GM18861 (cell line): ENCODE measurements around the gene SCO2.

Experiments
- ATAC-seq: cut with Tn5 transposase; IDR thresholded peaks from one replicate; pipeline ENCODE4 v1.9.1; 2021; ENCODE audit not compliant: unreplicated experiment

SCO2 gene

DNA sequence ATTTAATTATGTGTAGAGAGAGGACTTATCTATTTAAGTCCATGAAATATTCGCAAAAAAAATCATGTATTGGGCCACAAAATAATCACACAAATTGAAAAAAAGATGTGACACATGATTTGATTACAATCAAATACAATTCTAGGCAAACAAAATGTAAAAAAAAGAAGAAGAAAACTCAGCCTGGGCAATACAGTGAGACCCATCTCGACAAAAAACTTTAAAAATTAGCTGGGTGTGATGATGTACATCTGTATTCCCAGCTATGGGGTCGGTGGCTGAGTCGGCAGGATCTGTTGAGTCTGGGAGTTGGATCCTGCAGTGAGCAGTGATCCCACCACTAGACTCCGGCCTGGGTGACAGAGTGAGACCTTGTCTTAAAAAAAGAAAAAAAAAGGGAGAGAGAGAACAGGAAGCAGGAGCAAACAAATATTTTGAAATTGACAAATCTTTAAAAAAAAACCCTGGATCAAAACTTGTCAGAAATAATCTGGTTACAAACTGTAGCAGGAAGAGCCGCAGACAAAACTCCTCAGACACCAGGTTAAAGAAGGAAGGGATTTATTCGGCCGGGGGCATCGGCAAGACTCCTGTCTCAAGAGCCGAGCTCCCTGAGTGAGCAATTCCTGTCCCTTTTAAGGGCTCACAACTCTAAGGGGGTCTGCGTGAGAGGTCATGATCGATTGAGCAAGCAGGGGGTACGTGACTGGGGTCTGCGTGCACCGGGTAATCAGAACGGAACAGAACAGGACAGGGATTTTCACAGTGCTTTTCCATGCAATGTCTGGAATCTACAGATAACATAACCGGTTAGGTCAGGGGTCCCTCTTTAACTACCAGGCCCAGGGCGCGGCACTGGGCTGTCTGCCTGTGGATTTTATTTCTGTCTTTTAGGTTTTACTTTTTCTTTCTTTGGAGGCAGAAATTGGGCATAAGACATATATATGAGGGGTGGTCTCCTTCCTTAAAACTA, 7.7 kb upstream of the SCO2 start:
- ATAC-seq, result no peak

DNA sequence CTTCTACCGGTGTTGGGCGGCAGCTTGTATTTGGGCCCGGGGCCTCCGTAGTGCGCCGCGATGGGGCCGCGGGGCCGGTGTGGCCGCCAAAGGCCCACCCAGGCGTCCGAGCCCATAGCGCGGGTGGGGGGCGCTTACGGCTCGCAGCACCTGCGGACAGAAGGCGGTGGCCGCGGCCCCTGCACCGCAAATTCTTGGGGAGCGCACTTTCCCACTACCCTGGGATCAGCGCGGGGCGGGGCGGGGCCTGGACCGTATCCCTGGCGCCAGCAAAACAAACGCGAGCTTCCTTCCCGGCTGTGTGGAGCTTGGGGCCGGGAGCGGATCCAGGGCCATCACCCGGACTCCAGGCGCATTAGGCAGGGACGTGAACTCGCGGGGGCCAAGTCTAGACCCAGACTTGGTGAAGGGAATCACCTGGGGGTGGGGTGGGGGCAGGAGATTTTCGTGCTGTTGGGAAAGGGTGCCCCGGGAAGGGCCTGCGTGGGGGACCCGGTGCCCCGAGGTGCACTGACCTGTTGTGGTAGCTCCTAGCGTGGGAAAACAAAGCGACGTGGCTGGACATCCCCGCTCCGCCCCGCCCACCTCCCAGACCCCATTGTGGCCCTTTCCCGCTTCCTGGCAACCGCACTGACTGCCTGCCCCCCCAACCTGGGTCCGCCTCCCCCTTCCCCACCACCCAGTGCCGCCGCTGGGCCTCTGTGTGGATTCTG, 6.7 kb upstream of the SCO2 start:
- no peak for ATAC-seq

DNA sequence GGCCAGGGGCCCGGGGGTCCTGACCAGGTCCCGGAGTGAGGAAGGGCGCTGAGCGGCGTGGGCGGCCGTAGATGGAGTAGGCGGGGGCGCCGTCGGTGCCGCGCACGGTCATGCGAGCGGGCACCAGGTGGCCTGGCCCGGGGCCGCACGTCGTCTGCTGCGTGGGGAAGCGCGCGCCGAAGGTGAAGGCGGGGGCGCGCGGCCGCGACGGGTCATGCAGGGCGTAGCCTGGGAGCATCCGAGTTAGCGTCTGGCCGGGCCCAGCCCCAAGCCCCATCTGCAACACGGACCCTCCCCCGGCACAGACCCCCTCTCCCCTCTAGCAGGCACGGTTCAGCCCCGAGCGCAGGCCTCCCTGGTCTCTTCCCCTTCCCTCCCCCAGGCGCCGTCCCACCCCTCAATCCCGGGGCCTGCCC, 6.2 kb upstream of the SCO2 start:
- ATAC-seq, result no peak

DNA sequence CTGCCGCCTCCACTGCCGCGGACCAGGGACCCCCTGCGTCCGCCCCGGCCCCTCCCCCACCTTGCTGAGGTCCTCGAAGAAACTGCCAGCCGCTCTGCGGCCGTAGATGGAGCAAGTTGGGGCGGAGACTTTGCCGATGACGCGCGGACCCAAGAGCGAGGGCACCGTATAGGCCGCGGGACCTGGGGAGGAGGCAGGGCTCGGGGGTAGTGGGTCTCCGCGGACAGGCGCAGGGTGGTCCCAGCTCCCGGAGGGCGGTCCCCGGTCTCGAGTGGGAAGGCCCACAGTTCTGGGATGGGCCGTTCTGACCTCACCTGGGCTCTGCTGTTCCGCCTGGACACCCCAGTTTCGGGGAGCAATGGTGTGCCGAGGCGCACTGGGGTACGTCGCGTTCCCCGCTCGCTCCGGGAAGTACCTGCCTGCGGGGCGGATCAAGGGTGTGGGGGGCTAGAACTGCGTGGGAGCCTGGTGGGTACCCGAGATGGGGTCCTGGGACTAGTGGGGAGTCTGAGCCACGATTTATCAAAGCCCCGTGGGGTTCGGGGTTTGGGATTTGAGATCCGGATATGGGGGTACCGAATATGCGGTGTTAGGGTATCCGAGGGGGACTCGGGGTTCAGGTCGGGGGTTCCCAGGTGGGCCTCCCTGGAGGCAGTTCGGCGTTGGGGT, 5.6 kb upstream of the SCO2 start:
- no peak for ATAC-seq

DNA sequence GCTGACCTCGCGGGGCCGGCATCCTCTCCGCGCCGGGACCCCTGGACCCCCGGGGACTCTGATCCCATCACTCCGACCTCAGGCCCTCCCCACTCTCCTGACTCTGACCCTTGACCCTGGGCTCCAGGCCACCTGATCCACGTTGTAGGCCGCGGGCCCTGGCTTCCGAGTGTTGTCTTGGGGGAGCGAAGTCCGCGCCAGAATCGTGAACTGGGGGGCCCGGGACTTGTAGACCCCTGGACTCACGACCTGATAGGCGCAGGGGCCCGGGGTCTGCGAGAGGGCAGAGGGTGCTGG, 5.1 kb upstream of the SCO2 start:
- no peak for ATAC-seq

DNA sequence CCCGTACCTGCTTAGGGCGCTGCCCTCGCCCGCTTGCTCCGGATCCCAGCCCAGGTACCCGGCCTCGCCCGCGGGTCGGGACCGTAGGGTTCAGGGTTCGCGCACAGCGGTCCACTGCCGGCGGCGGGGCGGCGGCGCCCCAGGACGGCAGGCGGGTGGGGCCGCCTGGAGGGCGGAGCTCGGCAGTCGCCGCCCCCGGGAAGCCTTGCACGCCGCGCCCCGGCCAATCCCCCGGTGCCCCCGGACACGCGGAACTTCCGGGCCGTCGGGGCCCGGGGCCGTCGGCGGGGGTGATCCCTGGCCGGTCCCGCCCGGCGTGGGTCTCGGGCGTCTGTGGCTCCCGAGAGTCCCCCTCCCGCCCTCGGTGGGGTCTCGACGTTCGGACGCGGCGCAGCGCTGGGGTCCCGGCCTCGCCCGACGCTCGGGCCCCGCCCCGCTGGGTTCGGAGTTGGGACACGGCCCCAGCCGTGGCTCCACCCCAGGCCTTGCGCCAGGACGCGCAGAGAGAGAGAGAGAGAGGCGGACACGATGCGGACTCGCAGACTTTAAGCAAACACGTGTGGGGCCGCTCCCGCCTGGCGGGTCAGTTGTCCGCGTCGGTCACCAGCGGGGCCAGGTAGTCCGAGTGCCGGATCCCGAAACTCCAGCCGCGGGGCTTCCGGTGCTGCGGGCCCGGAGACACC, 4.6 kb upstream of the SCO2 start, which contains the start of gene TYMP:
Gene TYMP, minus strand, starts transcription at position 116 of the 683 bp plus-strand sequence. CDS start 303 bp downstream, outside the sequence.
- ATAC-seq, result no peak

DNA sequence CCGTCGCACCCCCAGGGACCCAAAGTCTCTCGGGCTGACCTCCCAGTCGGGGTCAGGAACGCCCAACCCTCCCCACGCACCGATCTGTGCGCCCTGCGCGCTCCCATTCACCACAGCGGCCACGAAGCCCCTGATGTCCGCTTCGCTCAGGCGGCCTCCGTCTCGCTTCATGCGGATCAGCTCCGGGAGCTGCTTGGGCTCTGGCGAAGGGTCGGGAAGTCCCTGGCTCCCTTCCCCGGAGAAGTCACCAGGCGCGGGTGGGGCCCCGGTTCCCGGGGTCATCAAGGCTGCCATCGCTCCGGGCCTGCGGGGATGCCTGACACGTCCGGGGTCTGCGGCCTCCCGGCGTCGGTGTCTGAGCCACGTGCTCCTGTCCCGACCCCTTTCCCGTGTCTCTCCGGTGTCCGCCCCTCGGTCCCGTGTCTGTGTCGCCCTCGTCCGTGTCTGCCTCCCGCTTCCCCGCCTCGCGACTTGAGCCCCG, 4.1 kb upstream of the SCO2 start:
- no peak for ATAC-seq

DNA sequence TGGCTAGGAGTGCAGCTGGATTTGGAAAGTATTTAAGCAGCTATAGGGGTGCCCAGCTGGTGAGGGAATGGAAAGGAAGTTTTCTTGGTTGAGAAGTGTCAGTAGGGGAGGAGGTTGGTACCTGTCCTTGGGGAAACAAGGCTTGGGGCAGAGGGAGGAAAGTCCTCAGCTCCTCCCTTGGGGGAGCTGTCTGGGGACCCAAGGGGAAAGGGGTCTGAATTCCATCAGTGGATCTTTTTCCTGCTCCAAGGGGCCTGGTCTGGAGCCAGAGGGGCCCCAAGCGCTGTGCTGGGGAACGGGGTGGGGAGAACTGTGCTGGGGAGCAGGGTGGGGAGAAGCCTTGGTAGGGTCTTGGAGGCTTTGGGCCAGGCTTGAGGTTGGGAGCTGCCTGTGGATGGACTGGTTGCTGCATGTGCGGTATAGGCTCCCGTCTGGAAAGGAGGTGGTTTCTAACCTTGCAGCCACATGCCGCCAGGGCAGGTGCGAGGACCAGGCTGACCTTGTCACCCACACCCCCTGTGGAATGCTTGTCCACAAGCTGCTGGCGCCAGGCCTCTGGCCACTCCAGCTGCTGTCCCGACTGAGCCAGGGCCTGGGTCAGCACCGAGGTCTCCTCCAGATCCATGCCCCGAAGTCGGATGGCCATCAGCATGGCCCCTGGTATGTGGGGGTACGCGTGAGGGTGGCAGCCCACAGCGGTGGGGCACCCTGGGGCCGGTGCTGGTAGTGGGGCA, 3.5 kb upstream of the SCO2 start:
- no peak for ATAC-seq

DNA sequence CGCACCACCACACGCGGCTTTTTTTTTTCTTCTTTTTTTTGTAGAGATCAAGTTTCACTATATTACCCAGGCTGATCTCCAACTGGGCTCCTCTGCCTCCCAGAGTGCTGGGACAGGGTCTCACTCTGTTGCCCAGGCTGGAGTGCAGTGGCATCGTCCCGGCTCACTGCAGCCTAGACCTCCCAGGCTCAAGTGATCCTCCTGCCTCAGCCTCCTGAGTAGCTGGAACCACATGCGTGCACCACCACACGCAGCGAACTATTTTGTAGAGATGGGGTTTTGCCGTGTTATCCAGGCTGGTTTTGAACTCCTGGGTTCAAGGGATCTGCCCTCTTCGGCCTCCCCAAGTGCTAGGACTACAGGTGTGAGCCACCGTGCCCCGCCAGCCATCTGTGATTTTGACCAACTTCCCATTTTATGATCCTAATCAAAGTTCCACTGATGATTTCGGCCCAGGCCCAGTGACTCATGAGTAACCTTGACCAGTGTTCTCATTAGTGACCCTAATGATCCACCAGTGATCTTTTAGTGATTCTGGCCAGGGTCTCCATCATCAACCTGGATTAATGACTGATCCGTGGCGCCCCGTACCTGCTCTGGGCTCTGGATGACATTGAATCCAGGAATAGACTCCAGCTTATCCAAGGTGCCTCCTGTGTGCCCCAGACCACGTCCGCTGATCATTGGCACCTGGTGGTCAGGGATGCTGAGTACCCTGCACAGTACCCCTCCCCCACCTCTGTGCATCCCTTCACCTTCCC, 2.7 kb upstream of the SCO2 start:
- no peak for ATAC-seq

DNA sequence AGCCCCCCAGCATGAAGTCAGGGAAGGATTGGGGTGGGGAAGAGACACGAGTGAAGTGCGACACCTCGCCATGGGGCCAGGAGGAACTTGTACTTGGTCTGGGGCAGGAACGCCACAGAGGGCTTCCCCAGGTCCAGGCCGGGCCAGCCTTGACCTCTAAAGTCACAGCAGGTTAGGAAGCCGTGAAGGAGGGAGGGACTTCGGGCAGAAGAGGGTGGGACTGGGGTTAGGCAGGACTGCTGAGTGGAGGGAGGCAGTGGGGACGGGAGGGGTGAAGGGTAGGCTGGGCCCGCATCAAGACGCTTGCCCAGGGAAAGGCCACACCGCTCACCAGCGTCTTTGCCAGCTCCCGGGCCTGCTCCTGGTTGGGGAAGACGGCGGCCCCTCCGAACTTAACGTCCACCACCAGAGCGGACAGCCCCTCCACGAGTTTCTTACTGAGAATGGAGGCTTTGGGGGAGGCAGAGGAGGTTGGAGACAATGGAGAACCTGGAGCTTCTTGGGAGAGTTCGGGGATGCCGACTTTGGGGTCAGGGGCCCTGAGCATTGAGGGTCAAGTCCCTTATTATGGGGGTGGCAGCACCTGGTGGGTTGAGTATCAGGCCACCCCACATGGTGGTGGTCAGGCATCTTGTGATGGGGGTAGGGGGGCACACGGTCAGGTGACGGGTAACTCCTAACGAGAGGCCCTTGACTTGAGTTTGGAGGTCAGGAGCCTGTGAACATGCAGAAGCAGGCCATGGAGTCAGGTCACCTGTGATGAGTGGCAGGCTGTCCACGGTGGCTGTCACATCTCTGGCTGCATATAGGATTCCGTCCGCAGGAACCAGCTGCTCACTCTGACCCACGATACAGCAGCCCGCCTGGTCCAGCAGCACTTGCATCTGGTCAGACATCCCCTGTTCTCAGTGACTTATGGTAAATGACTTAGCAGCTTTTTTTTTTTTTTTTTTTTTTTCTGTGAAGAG, 1.7 kb upstream of the SCO2 start:
- no peak for ATAC-seq

DNA sequence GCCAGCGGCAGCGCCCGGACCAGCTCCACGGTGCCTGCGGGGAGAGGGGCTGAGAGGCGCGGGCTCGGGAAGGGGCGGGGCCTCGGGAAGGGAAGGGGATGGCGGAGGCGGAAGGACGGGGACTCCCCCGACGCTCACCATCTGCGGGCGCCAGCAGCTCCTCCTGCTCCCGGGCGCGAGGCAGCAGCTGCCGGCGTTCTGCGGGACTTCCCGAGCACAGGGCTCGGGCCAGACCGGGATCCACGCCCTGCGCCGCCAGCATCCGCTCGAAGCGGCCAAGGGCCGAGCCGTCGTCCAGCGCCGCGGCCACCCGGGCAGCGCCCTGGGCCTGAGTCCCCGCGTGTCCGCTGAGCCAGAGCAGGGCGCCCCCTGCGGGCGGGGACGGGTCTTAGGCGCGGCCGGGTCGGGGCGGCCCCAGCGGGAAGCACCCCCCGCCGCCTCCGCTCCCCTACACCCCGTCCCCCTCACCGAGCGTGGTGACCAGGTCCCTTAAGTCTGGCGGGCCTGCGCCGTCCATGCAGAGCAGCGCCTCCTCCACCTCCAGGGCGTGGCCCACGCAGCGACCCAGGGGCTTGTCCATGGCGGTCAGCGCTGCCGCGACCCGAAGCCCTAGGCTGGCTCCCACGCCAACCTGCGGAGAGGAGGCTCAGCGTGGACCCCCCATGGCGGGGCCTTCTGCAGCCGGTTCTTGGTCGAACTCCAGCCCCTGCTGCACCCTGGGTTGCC, 873 bp upstream of the SCO2 start:
- peak; percentile 19 for ATAC-seq

DNA sequence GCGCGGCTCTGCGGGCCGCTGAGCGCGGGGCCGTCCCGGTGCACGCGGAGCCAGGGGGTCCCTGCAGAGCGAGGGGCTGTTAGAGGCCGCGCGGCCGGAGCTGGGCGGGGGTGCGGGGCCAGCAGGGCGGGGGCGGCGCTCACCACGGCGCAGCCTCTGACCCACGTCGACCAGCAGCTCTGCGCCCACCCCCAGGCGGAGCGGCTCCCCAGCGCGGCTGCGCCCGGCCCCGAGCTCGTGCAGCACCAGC, 385 bp upstream of the SCO2 start:
- no peak for ATAC-seq

DNA sequence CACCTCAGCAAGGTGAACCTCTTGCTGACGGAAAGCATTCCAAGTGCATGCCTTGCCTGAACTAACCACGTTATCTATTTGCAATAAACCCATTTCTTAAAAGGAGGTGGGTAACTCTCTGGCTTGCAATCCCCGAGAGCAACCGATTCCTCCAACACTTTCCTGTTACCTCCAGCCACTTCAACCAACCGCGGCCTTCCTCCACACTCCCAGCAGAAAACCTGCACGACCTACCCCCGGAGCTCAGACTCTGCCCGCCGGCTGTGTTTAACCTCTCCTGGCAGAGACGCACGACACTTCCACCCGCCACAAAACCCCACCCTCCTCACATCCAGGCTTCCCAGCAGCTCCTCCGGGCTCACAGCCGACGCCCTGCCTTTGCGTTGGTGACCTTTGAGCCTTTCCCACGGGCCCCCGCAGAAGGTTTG, 708 bp downstream of the SCO2 start:
- no peak for ATAC-seq

DNA sequence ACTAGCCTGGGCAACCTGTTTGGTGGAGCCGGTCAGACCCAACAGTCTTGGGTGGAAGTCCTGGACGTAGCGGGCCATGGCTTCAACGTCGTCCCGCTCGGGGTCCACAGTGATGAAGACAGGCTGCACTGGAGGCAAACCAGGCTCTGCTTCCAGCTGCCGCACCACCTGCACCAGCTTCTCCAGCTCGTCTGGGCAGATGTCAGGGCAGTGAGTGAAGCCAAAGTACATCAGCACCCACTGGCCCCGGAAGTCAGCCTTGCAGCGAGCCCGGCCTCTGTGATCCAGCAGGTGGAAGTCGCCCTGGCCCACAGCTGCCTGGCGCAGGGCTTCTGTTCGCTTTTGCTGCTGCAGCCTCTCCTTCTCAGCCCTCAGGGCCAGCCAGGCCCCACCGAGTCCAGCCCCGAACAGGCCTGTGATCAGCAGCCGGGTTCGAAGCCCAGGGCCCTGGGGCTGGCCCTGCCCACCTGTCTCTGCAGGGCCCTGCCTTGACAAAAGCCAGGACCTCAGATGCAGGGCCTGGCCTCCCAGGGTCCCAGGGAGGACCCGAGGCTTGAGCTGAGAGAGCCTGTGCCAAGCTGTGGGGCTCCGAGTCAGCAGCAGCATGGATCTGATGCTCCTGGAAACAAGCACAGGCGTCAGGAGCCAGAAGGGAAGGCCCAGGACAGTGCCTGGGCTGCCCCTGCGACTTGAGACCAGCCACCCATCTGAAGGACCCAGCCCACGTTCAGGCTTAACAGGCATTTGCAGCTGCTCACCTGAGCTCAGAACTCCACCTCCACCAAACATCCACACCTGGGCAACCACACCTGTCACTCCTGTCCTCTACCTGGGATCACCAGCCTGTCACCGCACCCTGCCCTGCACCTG, 1.4 kb downstream of the SCO2 start:
- no peak for ATAC-seq

DNA sequence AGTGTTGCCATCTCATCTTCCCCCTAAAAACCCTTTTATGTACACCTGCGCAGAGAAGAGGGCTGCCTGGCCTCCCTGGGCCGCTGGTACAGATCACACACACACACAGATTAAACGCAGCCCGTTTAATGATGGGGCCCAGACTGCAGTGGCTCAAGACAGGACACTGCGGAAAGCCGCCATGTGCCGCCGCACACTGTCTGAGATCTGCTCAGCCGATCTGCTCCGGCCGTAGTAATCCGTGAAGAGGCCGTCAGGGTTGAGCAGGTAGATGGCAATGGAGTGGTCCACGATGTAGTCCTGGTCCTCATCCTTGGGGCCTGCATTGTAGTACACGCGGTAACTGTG, 2.0 kb downstream of the SCO2 start:
- no peak for ATAC-seq

DNA sequence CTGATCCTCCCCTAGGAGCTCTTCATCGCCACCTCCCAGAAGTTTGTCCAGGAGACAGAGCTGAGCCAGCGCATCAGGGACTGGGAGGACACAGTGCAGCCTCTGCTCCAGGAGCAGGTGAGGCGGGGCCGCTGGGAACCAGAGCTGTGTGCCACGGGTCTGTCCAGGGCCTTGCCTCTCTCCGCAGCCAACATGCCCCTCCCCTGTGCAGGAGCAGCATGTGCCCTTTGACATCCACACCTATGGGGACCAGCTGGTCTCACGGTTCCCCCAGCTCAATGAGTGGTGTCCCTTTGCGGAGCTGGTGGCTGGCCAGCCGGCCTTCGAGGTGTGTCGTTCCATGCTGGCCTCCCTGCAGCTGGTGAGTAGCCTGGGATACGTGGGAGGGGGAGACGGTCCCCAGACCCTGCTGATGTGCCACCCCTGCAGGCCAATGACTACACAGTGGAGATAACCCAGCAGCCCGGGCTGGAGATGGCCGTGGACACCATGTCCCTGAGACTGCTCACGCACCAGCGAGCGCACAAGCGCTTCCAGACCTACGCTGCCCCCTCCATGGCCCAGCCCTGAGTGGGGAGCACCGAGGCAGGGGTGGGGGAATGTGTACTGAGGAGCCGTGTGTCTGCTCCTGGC, 2.5 kb downstream of the SCO2 start:
- no peak for ATAC-seq
